ENCODE measurements around the gene CCDC82.

Gene CCDC82

DNA sequence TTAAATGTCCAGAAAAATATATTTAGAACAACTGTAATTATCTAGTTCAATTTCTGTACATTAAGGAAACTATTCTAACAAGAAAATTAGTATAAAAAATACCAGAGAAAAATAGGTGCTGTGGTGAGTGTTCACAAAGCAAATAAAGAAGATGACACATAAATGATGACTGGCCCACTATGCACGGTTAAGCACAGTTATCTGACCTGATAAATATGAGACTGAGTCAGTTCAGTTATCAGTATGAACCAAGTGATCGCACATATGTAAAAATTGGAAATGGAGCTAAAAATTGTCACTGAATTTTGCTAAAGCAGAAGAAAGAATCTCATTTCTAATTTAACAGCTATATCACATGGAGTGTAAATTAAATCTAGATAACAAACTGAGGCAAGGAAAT, 27.9 kb downstream of the CCDC82 start:
- no peak for DNase-seq (ENCODE audit: low read depth)

DNA sequence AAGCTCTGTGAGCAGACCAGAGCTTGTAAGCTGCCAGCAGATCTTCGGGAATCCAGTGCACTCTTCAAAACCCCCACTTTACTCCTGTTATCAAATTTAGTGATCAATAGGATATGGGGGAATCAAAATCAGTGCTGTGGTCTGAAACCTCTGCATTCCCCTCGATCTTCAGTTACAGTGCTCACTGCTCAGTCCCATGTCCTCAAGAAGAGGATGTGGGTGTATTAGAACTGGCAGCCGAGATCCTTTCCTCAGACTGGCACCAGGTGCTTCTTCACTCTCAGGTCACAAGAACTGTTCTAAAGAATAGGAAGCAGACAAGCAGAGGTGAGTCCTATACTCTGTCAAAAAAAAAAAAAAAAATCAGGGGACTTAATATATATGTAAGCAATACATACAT, 31.4 kb downstream of the CCDC82 start:
- no peak for DNase-seq (ENCODE audit: low read depth)

DNA sequence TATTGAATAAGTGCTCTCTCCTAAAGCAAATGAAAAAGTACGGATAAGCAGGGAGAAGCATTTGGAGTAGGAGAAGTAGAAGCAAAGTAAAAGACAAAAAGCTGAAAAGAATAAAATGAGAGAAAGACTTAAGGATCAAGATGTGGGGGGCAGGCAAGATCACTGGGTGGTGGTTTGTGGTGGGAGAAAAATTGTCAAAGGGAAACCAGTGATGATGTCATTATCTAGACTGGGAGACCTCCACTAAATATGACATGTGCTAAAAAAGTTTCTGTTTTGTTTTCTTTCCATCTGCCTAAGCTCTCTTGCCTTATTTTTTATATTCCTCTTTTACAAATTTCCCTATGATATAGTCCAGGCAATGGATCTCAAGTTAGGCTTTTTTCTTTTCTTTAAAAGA, 31.9 kb downstream of the CCDC82 start:
- no peak for DNase-seq (ENCODE audit: low read depth)

DNA sequence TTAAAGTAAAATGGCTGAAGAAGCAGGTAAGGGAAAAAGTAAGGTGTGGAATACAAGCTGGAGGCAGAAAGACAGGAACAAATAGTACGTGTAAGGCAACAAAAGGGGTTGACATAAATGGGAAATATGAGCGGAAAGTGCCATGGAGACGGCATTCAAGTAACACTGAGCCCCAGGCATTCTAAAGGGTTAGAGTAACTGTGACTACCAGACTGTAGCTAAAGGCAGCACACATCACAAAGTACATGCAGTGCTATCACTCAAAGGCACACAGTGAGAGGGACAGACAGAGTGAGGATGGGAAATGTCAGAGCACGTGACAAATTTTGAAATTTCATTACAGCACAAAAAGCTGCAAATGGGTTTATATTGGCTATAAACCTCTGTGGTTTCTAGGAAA, 32.9 kb downstream of the CCDC82 start:
- no peak for DNase-seq (ENCODE audit: low read depth)

DNA sequence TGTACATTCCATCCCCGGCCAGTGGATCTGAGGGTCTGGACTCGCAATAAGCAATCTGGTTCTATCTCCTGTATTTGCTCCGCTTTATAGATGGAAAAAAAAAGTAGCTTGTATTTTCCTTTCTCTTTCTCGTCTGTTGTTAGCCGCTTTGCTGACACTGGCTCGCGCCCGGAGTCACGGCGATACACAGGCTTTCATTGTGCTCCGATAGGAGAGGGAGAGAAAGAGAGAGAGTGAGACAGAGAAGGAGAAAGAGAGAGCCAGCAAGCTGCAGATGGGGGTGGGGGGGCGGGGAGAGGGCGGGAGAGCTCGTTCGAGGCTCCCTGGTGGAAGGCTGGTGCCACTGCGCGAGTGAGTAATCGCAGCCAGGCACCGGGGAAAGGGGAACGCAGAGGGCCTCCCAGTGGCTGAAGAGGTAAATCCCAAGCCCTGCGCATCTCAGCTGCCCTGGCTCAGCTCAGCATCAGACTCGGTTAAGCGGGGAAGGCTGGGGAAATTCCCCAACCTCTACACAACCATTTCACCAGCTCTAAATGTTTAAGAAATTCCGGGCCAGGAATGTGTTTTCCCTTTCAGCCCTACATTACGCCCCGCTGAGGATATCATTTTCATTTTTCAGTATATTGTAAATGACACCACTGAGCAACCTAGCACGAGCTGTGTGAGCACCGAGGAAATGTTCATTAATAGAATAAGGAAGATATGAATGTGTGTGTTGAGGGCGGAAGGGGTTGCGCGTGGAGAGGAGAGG, 46.6 kb downstream of the CCDC82 start, which contains the start of gene MAML2:
Gene MAML2, minus strand, starts transcription at position 235 of the 751 bp plus-strand sequence. CDS start 1,300 bp downstream, outside the sequence.
- peak; percentile 83 for DNase-seq (ENCODE audit: low read depth)

DNA sequence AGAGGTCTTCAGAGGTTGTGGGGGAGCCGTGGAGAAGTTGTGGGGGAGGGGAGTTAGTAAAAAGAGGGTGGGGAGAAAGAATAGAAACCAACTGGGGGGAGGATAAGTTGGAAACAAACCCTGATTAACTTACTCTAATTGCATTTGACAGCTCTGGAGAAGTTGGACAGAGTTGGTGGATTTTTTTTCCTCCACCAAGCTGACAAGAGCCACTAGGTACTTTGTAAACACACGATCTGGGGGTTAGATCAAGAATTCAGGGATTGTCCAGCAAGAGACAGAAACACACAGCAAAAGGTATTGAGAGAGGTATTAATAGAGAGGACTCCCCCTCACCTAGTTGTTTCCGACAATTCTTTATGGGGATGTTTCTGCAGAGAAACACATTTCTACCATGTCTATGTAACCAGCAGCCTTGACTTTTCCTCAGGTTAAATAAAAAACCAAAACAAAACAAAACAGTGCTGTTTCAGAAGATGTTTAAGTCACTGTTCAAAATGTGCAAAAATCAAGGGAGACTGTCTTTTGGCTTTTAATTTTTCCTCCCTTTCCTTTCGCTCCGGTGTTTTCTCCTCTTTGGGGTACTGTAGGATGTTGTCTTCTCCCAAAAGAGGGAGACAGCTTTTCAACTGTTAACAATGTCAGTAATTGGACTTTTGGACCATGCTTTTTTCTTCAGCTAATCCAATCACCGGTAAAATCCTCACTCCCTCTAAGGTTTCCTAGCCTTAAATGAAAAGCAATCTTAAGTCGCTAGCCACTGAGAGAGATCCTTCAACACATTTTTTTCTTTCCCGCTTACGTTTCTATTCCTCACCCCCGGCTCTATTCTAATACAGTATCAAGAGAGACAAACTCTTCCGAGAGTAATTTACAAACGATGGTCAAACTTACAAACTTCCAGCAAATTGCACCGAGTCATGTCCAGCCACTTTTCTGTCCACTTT, 47.4 kb downstream of the CCDC82 start:
- no peak for DNase-seq (ENCODE audit: low read depth)

DNA sequence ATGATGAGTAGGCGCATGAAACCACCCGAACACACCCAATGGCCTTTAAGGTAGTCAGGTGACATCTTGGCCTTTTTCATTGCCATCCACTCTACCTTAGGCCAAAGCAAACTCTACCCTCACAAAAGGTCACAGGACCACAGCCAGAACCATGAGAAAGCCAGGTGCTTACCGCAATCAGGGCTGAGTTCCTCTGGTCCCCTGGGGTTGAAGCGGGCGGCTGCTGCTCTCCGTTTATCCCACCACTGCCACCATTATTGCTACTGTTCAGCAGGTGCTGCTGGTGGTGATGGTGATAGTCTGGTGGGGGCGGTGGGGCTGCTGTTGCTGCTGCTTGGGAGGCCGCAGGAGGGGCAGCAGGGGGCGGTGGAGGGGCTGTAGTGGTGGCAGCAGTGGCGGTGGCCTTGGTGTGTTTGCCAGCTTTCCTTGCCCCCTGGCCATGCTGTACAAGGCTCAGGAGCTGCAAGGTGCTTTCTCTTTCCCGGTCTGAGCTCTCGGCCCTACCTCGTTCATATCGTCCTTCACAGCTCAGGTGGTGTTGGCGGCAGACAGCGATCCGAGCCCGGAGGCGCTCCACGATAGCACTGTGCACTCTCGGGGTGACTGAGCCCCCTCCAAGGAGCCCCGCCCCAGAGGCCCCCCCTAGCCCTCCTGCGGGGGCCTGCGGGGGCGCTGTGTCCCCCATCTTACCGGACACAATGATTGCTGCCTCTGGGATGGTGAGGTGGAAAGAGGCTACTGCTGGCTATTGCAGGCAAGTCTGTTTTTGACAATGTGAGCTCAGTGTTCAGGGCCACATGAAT, 48.3 kb downstream of the CCDC82 start:
- peak; percentile 45 for DNase-seq (ENCODE audit: low read depth)

DNA sequence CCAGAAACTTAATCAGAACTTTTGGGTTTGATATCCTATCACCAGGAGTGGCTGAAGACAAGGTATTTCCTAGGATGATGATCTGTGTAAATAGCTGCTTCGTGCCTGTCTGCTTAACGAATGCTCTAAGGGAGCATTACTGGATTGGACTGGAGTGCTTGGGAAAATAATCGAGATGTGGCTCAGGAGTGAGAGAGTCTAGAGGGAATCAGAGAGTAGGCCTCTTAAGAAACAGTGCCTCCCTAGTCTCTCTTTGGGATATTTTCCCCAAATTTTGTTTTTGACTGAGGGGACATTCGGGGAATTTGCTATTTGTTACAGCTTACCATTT, 49.2 kb downstream of the CCDC82 start:
- no peak for DNase-seq (ENCODE audit: low read depth)

DNA sequence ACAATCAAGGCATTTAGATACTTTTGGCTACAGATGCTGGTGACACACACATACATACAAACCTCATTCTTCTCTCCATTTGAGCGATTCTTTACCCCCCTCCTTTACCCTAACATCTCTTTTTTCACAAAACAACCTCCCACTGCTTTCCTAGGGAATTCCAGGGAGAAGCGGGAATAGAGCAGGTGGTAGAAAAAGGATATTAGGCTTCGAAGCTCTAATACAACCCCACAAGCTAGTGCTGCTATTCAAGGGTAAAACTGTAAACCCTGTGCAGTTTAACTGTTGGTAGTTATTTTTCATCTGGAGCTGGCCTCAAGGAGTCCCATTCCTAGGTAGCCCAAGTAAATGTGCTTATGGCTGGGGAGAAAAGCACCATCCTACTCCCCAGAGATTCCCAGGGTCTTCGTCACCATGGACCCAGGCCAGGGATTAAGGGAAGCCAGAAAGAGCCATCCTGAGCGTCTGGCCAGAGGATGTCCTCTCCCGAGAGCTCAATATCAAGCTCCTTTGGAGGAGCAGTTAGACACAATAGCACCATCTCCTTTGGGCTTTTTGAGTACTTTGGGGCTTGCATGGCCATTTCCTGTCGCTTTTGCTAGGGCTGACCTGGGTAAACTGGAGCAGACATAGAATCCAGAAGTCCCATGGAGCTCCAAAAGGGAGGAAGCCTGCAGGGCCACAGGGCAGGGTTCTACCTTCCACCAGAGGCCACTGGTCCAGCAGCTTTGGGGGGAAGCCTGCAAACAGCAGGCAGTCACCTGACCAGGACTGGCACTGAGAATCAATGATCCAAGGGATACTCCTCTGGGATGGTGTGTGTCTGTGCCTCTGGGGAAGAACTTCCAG, 49.8 kb downstream of the CCDC82 start:
- no peak for DNase-seq (ENCODE audit: low read depth)

DNA sequence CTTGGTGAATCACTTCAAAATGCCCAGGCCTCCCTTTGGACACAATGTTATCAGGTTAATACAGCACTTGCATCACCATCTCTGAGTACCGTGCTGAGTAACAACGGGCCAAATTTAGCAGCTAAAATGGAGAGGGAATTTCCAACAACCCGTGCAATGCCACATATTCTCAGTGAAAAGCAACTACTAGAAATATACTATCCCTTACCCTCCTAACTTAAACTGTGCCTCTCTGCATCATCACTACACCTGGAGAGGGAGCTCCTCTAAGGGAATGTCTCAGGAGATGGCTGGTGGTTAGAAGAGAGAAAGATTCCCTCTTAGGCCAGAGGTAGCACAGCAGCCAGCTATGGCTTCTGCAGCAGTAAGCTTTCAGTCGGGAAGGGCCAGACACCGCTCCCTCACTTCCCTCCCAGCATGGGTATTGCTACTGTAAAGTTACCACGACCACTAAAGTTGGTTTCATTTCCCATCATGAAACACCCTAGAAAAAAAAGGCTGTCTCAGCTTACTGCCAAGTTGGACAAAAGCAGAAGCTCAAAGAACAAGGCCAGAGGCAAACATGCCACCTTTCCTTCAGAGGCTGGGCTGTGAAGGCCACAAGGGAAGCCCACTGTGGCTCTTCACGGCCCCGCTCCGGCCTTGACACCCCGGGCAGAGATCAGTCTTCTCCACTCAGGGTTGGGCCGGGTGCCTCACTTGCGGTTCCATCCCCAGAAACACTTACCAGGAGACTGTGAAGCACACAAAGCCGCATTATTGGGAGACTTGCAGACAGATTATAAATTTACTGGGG, 50.6 kb downstream of the CCDC82 start:
- DNase-seq (ENCODE audit: low read depth), result no peak

DNA sequence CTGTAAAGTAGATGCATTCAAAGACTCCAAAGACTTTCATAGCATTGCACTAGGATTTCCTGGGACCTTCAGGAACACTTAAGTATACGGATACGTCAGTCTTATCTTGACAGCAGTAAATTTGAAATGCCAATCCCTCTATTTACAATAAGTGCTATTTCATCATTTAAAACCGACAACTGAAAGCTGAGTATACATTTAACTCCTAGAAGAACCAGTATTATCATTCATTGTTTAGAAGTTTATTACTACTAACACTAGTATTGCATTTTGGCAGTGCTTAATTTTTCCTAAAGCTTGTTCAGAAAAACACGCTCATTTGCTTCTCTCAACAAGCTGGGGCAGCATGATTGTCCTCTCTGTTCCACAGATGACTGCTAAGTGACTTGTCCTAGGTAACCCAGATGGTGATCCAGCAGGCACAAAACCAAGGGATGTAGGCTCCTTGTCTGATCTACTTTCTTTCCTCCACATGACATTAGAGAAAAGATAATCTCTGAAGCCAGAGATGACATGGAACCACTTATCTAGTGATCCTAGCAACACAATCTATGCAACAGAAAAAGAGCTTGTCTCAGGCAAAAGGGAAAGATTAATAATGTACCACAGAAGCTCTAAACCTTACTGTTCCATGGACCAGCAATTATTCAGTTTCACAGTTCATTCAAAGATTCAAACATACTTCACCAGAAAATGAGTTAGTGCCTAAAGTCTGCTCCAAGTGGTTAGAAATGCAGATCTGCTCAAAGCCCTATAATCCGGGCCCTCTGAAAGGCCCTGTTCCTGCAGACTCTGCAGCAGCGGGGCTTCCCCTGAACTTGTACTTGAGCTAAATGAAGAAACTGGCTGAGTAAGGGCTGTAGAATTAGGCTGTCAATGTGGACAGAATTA, 51.9 kb downstream of the CCDC82 start:
- no peak for DNase-seq (ENCODE audit: low read depth)

DNA sequence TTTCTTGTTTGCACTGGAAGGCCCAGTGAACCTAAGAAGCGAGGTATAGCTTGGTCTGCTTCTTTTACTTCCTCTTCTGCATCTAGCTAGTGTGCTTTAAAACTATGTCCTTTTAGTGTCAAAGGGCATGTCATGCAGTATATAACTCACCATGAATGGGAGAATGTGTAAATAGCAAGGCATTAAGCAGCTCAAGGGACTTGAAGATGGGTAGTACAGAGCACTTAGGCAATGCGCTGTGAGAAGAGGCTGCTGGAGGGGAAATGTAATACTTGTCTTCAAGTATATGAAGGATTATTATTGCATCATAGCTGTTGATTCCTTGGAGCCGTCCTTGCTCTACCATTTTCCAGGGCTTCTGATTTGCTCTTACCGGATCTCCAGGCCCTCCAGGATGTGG, 54.3 kb downstream of the CCDC82 start:
- DNase-seq (ENCODE audit: low read depth), result no peak

DNA sequence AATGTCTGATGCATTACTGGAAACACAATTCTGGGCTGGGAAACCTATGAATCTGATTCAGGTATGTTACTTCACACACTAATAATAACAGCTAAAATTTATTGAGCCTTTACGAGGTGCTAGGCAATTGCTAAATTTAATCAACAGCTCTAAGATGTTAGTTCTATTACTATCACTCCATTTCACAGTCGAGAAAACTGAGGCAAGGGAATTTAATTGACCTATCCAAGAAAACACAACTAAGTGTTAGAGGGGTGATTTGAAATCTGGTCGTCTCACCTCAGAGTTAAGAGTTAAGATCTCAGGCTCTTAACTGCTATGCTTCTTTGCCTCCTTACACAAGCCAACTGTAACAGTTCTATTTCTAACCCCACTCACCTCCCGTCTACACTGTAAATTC, 55.5 kb downstream of the CCDC82 start:
- DNase-seq (ENCODE audit: low read depth), result no peak

DNA sequence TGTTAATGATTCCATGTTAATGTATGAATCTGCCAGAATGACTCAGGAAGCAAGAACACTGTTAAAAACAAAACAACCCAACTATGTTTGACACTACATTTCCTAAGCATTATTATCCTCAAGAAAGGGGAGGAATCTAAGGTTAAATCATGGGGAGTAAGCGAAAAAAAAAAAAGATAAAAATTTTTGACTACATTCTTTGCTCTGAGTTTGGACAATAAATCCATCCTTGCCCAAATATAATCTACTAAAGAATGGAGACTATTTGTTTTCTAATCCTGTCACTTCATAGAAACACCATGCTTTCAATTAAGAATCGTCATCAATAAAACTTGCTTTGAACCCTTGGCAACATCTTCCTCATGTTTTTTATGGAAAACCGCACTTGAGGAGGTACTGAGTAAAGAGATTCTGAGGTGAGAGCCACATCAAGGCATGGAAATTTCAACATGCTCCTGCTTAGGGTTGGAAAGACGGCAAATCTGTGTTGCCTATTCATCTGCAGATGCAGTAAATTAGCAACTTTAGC, 56.5 kb downstream of the CCDC82 start:
- DNase-seq (ENCODE audit: low read depth), result no peak

DNA sequence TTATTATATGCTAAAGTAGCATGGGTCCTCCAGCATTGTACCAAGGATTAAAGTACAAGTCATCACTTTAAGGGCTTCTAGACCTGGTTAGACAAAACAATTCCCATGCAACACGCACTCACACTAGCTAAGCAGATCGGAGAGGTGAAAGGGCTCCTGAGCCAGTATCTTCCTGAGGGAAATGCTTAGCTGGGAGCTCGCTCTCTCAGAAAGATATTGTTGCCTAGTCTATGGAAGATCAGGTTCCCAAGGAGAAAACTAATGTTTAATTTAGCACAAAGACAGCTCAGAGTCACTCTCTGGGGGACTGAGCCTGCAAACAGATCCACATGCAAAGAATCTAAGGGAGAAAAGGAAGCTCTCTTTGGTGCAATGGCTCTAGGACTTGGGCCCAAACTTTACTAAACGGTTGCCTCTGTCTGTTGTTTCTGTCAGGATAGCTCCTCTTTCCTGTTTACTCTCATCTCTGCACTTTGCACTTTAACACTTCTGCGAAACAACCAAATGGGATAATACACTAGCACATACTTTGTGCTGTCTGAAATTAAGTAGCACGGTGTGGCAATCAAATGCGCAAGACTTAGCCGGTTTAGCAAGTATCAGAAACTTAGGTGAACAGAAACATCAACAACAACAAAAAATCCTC, 57.5 kb downstream of the CCDC82 start:
- no peak for DNase-seq (ENCODE audit: low read depth)

DNA sequence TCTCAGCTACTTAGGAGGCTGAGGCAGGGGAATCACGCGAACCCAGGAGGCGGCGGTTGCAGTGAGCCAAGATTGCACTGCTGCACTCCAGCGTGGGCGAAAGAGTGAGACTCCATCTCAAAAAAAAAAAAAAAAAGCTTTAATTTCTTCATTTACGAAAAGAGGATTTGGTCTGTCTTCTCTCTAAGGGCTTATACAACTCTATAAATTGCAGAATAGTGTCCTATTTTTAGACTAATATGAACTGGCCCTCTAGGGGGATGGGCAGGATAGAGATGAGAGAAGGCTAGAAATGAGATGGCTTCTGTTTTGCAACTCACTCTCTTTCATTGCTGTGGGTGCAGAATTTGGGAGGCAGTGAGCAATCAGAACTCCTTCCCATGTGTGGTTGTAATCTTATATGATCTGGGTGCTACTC, 58.0 kb downstream of the CCDC82 start:
- no peak for DNase-seq (ENCODE audit: low read depth)

DNA sequence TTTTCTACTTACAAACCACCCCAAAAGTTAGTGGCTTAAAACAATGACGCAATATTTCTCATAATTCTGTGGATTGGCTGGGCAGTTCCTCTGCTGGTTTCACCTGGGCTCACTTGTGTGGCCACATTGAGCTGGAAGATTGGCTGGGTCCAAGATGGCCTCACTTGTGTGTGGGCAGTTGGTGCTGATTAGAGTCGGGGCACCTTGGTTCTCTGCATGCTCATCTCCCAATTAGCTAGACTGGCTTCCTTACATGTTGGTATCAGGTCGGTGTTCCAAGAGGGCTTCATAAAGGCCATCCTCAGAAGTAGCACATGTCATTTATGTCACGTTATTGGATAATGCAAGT, 59.2 kb downstream of the CCDC82 start:
- no peak for DNase-seq (ENCODE audit: low read depth)

DNA sequence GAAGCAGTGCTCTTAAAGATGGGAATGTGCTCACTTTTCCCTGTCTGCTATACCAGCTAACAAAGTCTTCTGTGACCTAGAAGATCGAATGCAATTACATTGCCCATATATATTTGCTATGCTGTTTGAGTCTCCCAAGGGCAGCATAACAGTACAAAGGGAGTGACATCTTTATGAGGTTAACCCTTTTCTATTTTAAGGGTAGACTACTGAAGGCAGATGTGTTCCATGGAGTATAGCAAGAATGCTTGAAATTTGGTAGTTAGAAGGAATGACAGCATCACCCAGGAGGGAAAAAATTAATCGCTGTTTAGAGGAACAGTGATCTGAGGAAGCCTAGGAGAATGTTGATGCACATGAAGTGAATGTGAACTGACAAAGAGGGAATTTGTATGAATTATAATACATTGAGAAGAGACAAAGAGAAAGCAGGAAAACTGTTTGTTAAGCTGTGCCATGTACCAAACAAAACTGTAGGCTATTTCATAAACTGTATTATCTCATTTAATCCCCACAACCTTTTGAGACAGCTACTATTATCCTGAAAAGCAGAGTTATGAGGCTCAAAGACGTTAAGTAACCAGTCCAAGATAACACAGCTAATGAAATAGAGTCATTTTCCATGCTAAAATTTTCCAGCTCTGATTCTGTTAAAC, 59.7 kb downstream of the CCDC82 start:
- no peak for DNase-seq (ENCODE audit: low read depth)

Data from stimulated activated CD8-positive, alpha-beta memory T cell treated with anti-CD3 and anti-CD28 coated beads, Interleukin-4, amount 100 ng/mL, for 24 hours (primary cell).